ENCODE data around the gene PPP1R9A.

- TF ChIP-seq CTCF (conservative IDR thresholded peaks at IDR 0.05; ENCODE audit: low read length), result no peak
- no peak for TF ChIP-seq EZH2phosphoT487 (IDR thresholded peaks at IDR 0.05; ENCODE audit: borderline replicate concordance)
Observed at GRCh38 chr7:95312561-95312960, 405.2 kb downstream of the PPP1R9A start.
